ENCODE data around the gene C1S. TPM values are rescaled to one million over a fixed set of nuclear protein-coding genes. Genes with fewer than 3 reads are reported as not detected.
A peak's percentile ranks its signal among the peaks of the same experiment; 100 is the strongest.

C1S gene
- total RNA-seq, 1 donor from 2014 or later = 541 TPM

DNA sequence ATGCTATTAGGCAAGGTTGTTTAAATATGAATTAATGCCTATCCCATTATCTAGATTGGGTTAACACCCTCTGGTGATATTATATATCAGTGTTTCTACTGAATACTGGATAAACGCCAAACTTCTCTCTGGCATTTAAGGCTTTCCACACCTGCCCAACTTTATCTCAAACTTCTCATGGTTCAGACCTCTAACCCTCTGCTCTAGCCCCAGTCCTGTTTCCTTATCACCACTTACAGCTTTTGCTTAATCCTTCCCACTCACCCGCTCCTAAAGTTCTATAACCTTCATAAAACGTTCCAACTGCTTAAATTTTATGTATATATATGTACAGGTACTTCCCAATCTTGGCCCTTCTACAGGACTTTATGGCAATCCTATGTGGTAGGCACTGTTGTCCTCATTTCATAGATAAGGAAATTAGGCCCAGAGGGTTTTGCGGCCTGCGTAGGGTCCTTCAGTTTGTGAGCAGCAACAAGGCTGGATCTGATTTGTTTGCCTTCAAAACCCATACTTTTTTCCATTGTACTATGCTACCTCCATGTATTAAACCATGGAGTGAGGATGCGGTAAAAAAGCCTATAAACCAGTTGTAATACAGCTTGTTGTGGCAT is 43.5 kb upstream of the C1S start:
- Histone ChIP-seq H3K27me3 (no peaks in the 10 kb centered on the region), H3K4me1 (peaks cover 29% of the 10 kb centered on the region), H3K9me3 (no peaks in the 10 kb centered on the region), H3K36me3 (no peaks in the 10 kb centered on the region), H3K27ac (peak overlapping the region; percentile 84), H3K4me3 (peak overlapping the region; percentile 90 to 96)
- intact Hi-C loops (cut with DNase I) = loop anchor here (5.0 kb wide), 1 partner anchor 45 kb away; the partner anchor contains the start of genes EMG1 and PHB2
- DNase-seq (ENCODE audit: extremely low spot score in 2 of 2) = no peak
- TF ChIP-seq, protein P1, sequence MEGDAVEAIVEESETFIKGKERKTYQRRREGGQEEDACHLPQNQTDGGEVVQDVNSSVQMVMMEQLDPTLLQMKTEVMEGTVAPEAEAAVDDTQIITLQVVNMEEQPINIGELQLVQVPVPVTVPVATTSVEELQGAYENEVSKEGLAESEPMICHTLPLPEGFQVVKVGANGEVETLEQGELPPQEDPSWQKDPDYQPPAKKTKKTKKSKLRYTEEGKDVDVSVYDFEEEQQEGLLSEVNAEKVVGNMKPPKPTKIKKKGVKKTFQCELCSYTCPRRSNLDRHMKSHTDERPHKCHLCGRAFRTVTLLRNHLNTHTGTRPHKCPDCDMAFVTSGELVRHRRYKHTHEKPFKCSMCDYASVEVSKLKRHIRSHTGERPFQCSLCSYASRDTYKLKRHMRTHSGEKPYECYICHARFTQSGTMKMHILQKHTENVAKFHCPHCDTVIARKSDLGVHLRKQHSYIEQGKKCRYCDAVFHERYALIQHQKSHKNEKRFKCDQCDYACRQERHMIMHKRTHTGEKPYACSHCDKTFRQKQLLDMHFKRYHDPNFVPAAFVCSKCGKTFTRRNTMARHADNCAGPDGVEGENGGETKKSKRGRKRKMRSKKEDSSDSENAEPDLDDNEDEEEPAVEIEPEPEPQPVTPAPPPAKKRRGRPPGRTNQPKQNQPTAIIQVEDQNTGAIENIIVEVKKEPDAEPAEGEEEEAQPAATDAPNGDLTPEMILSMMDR (IDR thresholded peaks at IDR 0.05) = no peak
- TF ChIP-seq POLR2A (IDR thresholded peaks at IDR 0.05) (no peak), POLR2AphosphoS5 (IDR thresholded peaks at IDR 0.05; ENCODE audit: insufficient read depth in 1 of 2, low read depth in 1 of 2) (no peak)

DNA sequence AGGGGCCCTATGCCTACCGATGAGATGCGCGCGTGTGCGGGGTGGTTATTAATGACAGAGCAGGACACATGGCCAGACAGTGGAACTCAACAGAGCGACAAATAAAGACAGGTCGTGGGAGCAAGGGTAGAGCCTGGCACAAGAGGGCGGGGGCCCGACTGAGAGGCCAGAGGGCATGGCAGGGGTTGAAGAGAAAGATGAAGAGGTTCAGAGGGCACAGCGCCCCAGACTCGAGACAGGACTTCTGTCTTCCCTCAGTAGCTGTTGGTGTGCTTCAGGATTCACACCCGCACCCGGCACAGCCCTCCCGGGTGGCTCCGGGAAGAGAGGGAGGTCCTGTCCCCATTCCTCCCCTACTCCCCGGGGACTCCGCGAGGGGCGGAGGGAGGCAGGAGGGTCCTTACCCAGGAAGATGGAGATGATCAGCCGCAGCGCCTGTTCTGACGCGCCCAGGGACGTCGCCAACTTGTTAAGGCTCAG is 42.6 kb upstream of the C1S start:
- H3K36me3 ChIP-seq = no peaks in the 10 kb centered on the region
- no peaks in the 10 kb centered on the region for H3K9me3 ChIP-seq
- intact Hi-C loops (cut with DNase I) = loop anchor here (5.0 kb wide), 1 partner anchor 46 kb away; the partner anchor contains the start of genes EMG1 and PHB2
- peak overlapping the region; percentile 84 for H3K27ac ChIP-seq
- no peaks in the 10 kb centered on the region for H3K27me3 ChIP-seq
- peaks cover 29% of the 10 kb centered on the region for H3K4me1 ChIP-seq
- H3K4me3 ChIP-seq = peak overlapping the region; percentile 90 to 96
- TF ChIP-seq POLR2AphosphoS5 (IDR thresholded peaks at IDR 0.05; ENCODE audit: insufficient read depth in 1 of 2, low read depth in 1 of 2) = no peak
- TF ChIP-seq POLR2A (IDR thresholded peaks at IDR 0.05) = no peak
- TF ChIP-seq, protein P1 (IDR thresholded peaks at IDR 0.05) = no peak
- peak in 1 of 2 donors; percentile 92 for DNase-seq (ENCODE audit: extremely low spot score in 2 of 2)

DNA sequence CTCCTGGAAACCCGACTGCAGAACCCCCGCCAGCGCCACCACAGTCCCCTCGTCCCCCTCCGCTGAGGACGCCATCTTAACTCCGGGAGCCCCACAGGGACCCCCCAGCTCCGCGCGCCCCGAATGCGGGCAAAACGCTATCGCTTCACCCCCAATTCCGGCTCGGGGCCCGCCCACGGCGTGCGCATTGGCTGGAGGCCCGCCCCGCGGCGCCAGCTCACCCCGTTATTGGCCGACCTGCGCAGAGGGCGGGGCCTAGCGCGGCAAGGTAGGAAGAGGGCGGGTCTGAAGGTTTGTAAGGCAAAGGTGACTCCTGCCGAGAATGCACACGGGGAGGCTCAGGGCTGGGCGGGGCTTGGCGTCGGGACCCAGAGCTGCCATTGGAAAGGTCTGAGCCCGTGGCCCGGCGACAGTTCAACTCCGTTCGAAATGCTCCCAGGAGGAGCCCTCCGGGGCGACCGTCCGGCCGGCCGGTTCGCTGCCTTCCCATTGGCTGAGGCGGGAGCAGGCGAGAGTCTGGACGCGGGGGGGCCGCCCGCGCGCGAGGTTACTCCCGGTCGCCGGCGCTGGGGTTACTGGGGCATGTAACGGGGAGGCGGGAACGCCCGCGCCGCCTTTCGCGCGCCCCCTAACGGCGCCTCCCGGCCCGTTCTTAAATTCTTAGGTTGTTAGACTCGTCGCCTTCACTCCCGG is 42.0 kb upstream of the C1S start, which contains the start of gene LPCAT3:
Gene LPCAT3, minus strand, starts transcription at position 127 of the 693 bp plus-strand sequence. Its CDS starts 52 bp downstream, at position 75.
- DNase-seq (ENCODE audit: extremely low spot score in 2 of 2) = peak in 1 of 2 donors; percentile 97
- H3K4me1 ChIP-seq = peaks cover 29% of the 10 kb centered on the region
- no peaks in the 10 kb centered on the region for H3K27me3 ChIP-seq
- intact Hi-C loops (cut with DNase I) = loop anchor here (5.0 kb wide), 1 partner anchor 46 kb away; the partner anchor contains the start of genes EMG1 and PHB2
- H3K4me3 ChIP-seq = peak within 1 kb of the TSS; percentile 90 to 96
- no peaks in the 10 kb centered on the region for H3K9me3 ChIP-seq
- H3K36me3 ChIP-seq = no peaks in the 10 kb centered on the region
- peak within 1 kb of the TSS; percentile 84 for H3K27ac ChIP-seq
- TF ChIP-seq POLR2A (IDR thresholded peaks at IDR 0.05) (peak in 1 of 2 donors; percentile 53), POLR2AphosphoS5 (IDR thresholded peaks at IDR 0.05; ENCODE audit: insufficient read depth in 1 of 2, low read depth in 1 of 2) (peak; percentile 67 to 92)
- TF ChIP-seq, protein P1 (IDR thresholded peaks at IDR 0.05) = peak; percentile 67 to 73 (median 70)

DNA sequence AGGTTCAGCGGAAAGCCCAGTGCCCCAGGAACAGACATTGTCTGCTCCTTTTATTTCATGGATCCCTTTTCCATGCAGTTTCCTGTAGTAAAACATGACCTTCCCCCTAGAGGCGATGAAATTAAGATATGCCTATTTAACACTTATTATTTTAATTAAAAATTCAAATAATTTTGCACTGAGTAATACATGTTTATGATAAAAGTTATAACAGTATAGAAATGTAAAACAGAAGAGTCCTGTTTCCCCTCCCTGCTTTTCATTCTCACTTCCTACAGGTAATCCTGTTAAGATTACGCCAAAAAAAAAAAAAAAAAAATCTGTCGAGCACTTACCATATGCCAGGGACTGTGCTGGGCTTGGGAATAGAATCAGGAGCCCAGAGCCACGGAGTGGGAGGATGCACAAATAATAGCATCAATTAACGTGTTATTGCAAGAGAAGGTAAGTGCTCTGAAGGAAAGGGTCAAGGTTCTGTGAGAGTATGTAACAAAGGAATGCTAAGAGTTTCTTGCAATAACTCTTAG is 41.4 kb upstream of the C1S start:
- no peaks in the 10 kb centered on the region for H3K27me3 ChIP-seq
- intact Hi-C loops (cut with DNase I) = loop anchor here (5.0 kb wide), 1 partner anchor 47 kb away; the partner anchor contains the start of genes EMG1 and PHB2
- DNase-seq (ENCODE audit: extremely low spot score in 2 of 2) = no peak
- TF ChIP-seq POLR2A (IDR thresholded peaks at IDR 0.05) (no peak), POLR2AphosphoS5 (IDR thresholded peaks at IDR 0.05; ENCODE audit: insufficient read depth in 1 of 2, low read depth in 1 of 2) (no peak)
- TF ChIP-seq, protein P1 (IDR thresholded peaks at IDR 0.05) = no peak
- H3K36me3 ChIP-seq = no peaks in the 10 kb centered on the region
- no peaks in the 10 kb centered on the region for H3K9me3 ChIP-seq
- peaks cover 29% of the 10 kb centered on the region for H3K4me1 ChIP-seq
- H3K27ac ChIP-seq = peak overlapping the region; percentile 84
- peak overlapping the region in 1 of 2 donors; percentile 90 for H3K4me3 ChIP-seq

All from vagina (tissue), 2 donors.